Stimulated activated CD4-positive, alpha-beta T cell treated with anti-CD3 and anti-CD28 coated beads, Interleukin-2, amount 100 ng/mL, for 48 hours (primary cell): ENCODE measurements around the gene CPLX1.
"Not testable (repeated sequence)": the region's sequence is repeated elsewhere in the genome, so short reads cannot be mapped to it uniquely, and the experiment has no call there.

ENCODE experiments used
- DNase-seq, 2 donors: peaks; one replicate each; pipeline ENCODE4 v3.0.0-alpha.2; 2020

Gene CPLX1

DNA sequence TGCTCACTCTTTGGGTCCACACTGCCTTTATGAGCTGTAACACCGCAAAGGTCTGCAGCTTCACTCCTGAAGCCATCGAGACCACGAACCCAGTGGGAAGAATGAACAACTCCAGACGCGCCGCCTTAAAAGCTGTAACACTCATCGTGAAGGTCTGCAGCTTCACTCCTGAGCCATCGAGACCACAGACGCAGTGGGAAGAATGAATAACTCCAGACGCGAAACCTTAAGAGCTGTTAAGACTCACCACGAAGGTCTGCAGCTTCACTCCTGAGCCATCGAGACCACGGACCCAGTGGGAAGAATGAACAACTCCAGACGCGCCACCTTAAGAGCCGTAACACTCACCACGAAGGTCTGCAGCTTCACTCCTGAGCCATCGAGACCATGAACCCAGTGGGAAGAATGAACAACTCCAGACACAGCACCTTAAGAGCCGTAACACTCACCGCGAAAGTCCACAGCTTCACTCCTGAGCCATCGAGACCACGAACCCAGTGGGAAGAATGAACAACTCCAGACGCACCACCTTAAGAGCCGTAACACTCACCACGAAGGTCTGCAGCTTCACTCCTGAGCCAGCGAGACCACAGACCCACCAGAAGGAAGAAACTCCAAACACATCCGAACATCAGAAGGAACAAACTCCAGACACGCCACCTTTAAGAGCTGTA lies 51.4 kb downstream of the CPLX1 start:
- not testable (repeated sequence) for DNase-seq

DNA sequence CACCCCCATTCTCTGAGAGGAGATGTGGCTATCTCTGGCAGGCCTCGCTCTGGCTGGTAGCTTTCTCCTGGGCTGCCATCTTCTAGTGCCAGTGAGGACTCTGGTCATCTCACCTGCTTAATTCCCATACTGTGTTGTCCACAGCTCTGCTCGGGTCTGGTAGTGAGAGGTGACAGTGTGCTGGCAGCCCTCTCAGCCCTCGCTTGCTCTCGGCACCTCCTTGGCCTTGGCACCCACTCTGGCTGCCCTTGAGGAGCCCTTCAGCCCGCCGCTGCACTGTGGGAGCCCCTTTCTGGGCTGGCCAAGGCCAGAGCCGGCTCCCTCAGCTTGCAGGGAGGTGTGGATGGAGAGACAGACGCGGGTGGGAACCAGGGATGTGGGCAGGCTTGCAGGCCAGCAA lies 52.7 kb downstream of the CPLX1 start:
- DNase-seq = no peak

DNA sequence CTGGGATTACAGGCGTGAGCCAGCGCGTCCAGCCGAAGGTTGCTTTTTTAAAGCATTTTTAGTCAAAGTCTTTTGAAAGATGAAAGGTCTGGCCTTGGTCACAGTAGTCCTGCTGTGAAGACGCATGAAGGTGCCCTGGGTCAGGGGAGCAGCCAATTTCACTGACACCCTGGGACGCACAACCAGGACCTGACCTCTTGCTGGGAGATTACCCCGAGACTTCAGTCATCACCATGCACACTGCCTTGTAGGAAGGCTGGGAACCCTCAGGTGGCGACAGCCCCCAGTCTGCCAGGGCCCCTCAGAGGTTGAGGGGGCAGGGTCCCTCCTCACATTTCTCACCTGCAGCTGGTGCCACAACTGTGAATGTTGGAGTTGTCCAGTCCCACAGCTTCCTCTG lies 53.2 kb downstream of the CPLX1 start:
- no peak for DNase-seq

DNA sequence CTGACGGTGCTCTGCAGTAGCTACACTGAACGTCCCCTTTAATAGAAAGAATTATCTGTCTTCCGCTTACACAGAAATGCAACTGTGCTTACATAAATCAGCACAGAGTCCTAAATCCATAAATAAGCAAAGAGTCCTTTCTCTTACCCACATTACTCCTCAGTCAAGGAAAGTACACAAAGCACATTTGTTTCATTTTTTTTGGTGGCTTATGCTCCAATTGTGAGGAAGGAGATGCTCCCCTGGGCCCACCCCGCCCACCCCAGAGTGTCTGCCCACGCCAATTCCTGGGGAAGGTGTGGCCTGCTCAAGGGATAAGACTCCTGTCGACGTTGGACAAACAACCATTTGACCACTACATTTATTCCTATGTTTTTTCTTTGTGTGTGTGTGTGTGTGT lies 53.8 kb downstream of the CPLX1 start:
- no peak for DNase-seq

DNA sequence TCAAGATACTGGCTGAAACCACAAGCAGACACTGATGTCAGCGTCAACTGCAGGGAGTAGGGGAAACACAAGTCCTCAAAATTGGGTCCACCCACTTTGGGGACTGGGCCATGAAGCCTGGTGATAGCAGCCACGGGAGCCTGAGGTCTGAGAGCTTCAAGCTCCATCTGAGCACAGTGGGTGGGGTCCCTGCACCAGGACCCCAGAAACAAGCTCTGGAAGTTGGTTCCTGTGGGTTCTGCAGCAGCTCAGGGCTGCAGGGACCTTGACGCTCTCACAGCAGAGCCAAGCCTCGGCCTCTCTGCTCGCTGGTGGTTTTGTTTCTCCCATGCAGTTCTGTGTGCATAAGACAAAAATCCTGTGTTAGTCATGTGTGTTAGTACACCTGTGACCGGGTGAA lies 54.5 kb downstream of the CPLX1 start:
- DNase-seq = no peak

DNA sequence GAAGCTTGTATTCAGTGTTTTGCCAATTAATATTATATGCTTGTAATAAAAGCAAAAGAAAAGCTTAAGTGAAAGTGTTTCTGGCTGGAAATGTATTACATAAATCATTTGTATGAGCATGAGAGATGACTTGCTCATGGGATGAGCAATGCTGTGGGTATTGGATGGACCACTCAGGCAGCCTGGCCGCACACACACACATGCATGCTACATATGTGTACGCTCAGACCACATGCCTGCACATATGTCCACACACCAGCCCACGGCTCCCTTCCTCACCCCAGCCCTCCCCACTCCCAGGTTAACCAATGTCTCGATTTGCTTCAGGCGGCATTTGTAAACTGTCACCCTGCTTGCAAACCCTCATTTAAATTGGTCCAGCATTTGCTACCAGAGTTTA lies 55.9 kb downstream of the CPLX1 start:
- DNase-seq = no peak

DNA sequence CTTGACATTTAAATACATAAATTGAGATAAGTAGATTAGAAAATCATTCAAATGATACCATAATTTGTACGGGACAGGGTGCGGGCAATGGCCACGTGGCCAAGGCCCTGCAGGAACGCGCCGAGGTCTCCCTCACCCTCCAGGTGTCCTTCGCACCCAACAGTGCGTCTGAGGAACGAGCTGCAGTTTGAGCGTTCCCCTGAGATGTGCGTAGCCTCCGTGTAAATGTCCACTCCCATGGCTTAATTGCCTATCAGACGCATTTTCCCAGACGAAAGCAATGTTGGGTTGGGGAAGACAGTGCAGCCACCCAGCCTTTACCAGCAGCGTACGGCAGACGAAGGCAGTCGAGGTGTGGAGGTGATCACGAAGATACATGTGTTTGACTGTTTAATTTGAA lies 56.4 kb downstream of the CPLX1 start:
- DNase-seq = no peak

DNA sequence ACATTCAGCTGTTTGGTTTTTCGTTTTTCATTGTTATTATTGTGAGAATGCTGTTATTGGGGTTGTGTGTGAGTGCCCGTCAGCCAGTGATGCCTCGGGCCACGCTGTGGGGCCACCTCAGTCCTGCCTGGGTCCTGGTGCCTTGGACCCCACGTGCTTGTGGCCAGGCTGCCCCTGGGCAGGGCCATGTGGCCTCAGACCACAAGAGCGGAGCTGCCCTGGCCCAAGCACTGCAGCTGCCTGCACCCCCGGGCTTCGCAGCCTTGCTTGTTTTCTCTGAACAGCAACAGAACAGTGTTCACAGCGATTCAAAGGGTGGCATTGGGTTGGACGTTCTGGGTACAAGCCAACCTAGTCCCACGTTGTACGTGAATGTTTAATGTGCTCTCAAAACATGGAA lies 56.9 kb downstream of the CPLX1 start:
- no peak for DNase-seq

DNA sequence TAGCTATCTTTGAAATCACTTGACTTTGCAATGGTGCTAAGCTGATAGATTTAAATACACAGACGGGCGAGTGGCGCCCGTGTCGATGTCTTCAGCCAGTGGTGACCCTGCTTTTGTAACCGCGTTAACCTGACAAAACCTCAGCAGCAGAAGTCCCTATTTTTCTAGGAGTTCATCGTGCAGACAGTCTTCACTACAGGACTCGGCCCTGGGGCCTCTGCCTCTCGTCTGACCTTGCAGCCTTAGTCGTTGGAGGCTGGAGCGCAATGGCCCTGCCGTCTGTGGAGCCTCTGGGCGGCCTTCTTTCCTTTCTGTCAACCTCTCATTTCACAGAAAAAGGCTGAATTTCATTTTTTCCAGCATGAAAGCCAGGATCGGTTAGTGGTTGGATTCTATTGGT lies 57.9 kb downstream of the CPLX1 start:
- no peak for DNase-seq

DNA sequence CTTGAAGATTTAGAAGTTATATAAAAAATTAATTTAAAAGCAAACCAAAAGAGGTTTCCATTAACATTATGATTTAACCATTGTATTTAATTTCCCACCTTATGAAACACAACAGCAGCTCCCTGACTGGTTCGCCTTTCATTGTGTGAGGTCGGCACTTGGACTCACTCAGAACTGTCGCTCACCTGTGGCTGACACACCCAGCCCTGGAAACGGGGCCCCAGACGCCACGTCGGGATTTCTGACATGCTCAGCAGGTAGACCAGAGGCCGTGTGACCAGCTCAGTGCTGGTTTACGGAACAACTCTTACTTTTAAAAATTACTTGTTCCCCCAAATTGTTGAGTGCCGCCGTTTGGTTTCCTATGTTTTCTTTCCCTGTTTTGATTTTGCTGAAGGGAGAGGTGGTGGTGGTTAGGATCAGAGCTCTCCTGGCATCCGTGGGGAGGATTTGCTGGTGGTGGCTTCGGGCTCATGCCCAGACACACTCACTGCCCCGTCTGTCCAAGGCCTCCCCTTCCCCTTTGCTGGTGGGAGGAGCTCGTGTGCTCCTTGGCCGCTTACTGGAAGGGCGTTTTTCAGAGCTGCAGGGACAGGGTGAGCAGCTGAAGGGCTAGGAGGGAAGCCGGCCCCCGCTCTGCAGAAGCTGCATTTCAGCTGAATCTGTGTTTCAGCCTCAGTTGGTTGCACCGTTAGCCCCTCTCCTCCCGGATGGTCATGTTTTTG lies 59.2 kb downstream of the CPLX1 start:
- DNase-seq = no peak

DNA sequence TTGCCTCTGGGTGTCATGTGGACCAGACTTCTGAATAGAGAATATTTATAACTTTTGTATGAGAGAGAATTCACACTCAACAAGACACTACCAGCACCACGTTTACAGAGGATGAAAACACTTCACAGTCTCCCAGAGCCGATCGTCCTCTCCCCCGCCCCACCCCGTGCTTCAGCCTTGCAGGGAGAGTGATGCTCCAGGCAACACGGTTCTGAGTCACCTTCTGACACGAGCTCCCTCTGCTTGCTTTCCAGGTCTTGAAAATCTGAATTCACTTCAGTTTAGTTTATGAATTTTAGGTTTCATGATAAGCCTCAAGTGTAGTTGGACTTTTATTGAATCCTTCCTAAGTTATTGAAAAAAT lies 59.8 kb downstream of the CPLX1 start:
- no peak for DNase-seq

DNA sequence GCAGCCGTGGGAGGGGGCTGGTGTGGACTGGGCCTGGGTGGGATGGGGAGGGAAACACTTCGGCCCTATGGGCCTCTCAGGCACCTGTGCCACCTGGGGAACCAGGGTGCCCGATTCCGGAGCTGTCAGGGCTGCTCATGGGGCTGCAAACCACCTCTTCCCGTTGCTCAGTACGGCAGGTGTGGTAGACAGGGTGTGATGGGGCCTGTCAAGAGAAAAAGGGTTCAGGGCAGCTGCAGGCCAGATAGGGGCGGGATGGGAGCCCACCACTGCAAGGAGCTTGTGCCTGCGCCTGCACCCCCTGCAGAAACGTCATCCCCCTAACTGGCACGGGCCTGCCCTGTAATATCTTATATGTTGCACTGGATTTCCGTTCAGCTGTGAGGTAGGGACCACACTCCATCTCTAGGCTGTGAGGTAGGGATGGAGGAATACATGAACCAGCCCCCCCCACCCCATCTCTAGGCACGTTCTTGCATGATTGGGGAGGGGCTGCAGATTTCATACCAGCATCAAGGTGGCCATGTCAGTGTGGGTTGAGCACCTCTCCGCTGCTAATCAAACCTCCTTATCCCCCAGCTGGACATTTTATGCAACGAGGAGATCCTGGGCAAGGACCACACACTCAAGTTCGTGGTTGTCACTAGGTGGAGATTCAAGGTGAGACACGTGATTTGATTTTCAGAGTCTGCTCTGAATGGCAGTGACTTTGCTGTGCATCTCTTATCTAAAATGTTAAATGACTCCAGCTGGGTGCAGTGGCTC lies 61.3 kb downstream of the CPLX1 start:
- DNase-seq = no peak

DNA sequence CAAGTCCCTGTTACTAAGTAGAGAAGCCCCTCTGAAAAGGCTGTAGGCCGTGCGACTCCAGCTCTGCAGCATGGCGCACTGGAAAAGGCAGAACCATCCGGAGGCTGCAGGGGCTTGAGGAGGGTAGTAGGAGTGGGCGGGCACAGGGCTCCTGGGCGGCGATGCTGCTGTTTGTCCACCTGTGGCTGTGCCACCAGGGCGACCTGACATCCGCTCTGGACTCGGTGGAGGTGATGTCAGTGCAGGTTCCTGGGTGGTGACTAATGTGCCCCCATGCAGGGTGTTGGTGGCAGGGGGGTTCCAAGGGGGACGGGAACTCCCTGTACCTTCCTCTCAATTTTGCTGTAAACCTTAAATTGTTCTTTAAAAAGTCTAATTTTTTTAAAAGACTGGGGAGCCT lies 62.0 kb downstream of the CPLX1 start:
- DNase-seq = no peak

DNA sequence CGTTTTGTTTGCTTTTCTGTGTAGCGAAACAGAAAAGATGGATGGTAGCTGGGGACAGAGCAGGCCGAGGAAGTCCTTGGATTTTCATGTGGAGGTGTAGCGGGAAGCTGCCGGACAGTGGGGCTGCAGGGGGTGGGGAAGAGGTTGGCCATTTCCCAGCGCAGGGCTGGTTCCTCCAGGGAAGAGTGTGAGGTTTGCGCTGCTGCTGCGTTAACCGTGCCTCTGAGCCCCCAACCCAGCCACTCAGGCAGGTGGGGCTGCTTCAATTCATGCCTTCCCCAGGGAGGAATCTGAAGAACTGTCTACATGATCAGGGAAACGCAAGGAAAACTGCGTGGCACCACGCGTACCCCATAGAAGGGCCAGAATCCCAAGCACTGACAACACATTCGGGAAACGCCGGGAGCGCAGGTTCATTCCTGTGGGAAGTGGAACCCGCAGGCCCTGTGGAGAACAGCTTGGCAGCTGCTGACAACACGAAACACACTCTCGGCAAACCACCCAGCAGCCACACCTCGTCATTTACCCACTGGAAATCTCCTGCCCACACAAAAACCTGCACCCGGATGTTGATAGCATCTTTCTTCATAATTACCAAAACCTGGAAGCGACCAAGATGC lies 62.6 kb downstream of the CPLX1 start:
- DNase-seq = no peak

DNA sequence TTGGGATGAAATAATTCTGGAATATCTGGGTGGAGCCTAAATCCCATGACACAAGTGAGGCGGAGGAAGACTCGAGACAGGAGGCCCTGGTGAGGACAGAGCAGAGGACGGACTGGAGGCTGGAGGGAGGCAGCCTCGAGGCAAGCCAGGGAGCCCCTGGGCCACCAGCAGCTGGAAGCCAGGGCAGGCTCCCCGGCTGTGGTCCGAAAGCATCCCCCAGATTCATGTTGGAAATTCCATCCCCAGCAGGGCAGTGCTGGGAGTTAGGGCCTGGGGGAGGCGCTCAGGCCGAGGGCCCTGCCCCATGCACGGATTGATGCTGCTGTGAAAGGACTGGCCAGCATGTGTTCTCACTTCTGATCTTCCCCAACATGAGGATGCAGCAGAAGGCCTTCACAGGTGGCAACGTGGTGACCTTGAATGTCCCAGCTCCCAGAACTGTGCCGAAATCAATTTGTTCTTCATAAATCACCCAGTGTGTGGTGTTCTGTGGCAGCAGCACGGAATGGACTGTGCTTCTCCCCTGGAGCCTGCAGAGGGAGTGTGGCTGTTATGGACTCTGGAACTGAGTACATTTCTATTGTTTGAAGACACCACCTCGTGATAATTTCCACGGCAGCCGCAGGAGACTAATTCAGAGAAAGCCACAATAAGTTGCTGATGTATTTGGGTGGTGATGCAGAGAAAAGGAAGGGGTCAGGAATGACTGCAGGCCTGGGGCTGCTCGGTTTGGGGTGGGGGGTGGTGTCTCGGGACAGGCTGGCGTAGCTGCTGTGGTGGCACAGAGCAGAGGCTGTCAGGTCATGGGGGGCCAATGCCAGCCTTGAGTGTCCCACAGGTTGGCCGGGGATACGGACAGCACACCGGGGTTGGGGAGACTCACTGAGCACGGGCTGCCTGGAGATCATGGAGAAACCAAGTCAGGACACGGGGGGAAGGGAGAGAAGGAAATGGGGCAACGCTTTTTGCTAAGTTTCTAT lies 63.4 kb downstream of the CPLX1 start:
- no peak for DNase-seq

DNA sequence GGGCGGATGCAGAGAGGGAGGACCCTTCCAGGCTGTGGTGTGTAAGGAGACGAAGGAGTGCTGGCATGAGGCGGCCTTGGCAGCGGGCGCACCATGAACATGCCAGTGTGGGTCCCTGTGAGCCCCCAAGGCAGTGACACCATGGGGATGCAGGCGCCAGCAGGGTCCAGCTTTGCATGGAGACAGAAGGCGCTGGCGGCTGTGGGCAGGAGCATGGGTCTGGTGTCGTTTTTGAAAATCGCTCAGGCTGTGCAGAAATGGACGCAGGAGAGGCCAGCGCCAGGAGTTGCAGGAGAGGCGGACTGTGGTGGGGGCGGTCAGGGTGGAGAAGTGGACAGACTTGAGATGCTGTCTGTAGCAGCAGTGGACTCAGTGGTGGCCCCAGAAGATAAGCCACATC lies 64.2 kb downstream of the CPLX1 start:
- no peak for DNase-seq

DNA sequence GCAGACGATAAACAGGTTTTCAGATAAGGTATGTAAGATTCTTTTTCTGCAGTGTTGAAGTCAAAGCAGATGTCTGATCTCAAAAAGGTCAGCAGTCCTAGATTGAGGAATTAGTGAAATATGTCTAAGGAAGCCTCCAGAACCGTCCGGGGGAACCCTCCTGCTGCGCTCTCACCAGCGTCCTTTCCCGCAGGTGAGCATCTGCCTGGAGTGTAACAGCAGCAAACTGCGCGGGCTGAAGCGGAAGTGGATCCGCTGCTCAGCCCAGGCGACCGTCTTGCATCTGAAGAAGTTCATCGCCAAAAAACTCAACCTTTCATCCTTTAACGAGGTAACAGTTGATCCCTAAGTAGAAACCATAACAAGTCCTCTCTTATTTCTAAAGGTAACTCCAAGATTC lies 64.8 kb downstream of the CPLX1 start:
- DNase-seq = no peak

DNA sequence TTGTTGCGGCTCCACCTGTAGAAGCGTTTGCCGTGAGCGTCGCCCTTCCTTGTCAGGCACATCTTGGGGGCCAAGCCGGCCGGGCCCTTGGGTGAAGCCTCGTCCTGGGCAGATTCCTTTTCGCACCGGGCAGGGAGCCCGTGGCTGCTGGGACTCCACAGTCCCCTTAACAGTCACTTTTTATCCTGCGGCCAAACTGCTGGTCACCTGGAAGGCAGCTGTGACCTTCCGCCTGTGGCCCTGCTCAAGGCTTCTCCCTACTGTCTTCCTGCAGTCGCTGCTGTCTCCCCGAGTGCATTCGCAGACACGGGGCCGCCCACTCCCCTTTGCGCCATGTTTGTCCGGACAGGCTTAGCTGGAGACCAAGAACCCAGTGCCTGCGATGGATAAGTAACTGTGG lies 65.3 kb downstream of the CPLX1 start:
- no peak for DNase-seq

DNA sequence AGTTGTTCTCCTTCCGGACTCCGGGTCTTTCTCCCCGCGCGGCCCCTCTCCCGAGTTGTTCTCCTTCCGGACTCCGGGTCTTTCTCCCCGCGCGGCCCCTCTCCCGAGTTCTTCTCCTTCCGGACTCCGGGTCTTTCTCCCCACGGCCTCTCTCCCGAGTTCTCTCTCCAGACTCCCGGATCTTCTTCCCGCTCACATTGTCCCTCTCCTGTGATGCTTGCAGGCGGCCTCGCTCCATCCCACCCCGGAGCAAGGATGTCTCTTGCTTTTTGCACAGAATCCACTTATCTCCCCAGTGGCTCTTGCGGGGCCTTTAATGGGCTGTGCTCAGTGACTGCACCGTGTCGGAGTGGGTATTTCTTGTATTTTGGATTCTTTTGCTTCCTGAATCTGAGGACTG lies 66.1 kb downstream of the CPLX1 start:
- not testable (repeated sequence) for DNase-seq

DNA sequence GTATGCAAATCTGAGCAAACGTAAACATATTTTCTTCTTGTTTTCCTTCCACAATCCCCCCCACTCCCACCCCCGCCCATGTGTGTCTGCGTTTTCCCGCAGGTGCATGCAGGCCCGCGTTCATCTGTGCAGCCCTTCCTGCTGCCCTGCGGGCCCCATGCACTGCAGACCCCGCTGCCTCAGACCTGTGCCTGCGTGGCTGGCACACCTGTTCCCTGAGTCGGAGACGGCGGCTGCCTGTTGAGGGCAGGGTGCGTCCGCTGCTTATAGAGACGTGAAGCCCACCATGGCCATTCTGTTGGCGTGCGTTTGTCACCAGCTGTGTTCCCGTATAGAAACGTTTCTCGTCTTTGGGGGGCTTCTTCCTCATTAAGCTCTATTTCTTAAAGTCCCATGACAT lies 68.8 kb downstream of the CPLX1 start:
- no peak for DNase-seq

DNA sequence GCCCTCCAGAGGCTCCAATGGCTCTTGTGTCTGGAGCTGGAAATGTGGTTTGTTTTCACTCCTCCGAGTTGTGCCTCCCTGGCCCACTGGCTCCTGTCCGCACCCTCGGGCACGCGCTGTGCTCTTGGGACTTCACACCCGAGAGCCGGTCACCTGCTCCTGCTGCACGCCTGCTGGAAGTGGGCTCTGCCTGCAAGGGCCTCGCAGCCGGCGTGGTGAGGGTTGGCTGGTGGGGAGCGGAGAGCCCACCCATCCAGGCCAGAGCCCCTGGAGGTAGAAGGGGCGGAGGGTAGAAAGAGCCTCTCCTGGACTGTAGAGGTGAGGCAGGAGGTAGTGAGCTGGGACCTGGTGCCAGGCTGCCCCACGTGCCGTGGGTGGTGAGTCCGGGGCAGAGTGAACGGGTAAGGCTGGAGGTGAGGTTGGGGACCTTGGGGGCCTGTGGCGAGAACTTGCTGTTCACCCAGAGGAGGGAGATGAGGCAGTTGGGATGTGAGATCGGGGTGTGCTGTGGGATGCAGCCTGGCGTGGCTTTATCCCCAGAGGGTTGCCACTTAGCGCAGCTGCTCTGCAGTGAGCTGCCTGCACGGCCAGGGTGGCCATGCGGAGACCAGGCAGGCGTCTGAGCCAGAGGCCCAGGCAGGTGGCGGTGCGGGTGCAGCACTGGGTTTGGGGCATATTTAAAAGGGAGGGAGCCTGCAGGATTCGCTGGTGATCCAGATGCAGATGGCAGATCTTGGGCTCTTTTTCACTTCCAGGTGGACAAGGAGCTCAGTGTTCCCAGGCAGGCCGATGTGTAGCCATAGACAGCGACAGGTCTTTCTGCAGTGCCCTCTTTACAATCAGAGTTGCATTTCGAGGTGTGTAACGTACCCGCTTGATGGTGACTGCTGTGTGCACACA lies 71.5 kb downstream of the CPLX1 start:
- no peak for DNase-seq
